ENCODE data around the gene TSC22D2. TPM values are rescaled to one million over a fixed set of nuclear protein-coding genes. Genes with fewer than 3 reads are reported as not detected.

The TSC22D2 gene
- total RNA-seq, 1 experiment from 2014 or later = 43.1 TPM

DNA sequence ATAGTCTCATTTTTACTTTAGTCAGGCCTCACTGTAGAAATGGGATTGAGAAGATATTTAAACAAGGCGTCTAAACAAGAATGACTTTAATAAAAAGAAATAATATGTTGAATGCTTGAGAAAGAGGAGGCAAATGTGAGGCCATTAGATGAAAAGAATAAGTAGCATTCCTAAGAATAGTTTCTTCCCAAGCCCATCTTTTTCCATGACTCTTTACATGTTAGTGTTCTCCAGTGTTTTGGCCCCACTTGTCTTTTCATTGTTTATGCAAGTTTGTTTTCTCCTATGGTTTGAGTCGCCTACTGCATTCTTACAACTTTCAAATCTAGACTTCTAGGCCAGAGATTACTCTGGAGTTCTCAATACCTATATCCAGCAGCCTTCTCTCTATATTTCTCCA lies 39.0 kb downstream of the TSC22D2 start:
- H3K36me3 ChIP-seq (ENCODE audit: control insufficient read depth, insufficient read depth, low read length) = no peaks in the 10 kb centered on the region
- POLR2A ChIA-PET = no interaction called here
- BruUV-seq (replicated peaks) = no TSS peak

DNA sequence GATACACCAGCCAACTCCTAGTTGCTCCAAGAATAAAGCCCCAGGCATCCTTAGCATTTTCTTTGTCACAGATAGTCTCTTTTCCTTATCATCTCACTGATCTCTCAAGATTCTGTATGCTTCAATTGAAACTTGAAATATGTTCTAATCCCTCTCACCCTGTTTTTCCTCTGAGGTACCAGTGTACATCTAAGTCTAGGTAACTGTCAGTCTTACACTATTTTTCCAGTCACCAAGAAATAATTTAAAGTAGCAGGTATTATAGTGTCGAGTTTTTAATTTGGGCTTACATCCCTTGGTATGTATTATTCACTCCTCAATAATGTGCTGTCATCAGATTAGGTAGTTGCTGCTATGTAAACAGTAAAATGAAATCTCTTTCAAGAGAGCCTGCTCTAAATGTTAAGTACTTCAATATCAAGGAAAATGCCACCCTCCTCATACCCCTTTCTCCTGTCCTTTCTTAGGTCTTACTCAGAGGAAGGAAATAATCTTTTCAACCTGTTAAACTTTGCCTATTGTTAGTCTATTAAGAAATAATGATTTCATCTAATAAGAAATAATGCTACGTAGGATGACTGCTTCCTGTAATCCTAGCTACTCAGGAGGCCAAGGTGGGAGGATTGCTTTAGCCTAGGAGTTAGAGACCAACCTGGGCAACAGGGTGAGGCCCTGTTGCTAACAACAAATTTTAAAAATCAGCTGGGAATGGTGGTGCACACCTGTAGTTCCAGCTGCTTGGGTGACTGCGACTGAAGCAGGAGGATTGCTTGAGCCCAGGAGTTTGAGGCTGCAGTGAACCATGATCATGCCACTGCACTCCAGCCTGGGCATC lies 39.8 kb downstream of the TSC22D2 start:
- TF ChIP-seq, protein P1, sequence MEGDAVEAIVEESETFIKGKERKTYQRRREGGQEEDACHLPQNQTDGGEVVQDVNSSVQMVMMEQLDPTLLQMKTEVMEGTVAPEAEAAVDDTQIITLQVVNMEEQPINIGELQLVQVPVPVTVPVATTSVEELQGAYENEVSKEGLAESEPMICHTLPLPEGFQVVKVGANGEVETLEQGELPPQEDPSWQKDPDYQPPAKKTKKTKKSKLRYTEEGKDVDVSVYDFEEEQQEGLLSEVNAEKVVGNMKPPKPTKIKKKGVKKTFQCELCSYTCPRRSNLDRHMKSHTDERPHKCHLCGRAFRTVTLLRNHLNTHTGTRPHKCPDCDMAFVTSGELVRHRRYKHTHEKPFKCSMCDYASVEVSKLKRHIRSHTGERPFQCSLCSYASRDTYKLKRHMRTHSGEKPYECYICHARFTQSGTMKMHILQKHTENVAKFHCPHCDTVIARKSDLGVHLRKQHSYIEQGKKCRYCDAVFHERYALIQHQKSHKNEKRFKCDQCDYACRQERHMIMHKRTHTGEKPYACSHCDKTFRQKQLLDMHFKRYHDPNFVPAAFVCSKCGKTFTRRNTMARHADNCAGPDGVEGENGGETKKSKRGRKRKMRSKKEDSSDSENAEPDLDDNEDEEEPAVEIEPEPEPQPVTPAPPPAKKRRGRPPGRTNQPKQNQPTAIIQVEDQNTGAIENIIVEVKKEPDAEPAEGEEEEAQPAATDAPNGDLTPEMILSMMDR (IDR thresholded peaks at IDR 0.05) = no peak
- no peak for TF ChIP-seq SIN3A (IDR thresholded peaks at IDR 0.05; ENCODE audit: borderline replicate concordance, insufficient read depth, low read depth, low read length)
- TF ChIP-seq, protein P2, sequence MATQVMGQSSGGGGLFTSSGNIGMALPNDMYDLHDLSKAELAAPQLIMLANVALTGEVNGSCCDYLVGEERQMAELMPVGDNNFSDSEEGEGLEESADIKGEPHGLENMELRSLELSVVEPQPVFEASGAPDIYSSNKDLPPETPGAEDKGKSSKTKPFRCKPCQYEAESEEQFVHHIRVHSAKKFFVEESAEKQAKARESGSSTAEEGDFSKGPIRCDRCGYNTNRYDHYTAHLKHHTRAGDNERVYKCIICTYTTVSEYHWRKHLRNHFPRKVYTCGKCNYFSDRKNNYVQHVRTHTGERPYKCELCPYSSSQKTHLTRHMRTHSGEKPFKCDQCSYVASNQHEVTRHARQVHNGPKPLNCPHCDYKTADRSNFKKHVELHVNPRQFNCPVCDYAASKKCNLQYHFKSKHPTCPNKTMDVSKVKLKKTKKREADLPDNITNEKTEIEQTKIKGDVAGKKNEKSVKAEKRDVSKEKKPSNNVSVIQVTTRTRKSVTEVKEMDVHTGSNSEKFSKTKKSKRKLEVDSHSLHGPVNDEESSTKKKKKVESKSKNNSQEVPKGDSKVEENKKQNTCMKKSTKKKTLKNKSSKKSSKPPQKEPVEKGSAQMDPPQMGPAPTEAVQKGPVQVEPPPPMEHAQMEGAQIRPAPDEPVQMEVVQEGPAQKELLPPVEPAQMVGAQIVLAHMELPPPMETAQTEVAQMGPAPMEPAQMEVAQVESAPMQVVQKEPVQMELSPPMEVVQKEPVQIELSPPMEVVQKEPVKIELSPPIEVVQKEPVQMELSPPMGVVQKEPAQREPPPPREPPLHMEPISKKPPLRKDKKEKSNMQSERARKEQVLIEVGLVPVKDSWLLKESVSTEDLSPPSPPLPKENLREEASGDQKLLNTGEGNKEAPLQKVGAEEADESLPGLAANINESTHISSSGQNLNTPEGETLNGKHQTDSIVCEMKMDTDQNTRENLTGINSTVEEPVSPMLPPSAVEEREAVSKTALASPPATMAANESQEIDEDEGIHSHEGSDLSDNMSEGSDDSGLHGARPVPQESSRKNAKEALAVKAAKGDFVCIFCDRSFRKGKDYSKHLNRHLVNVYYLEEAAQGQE (IDR thresholded peaks at IDR 0.05; ENCODE audit: insufficient read depth in 1 of 2, low read depth in 2 of 2, low read length in 1 of 2) = no peak
- no peak for TF ChIP-seq TCF7L2 (IDR thresholded peaks at IDR 0.05; ENCODE audit: low read depth, low read length)
- TF ChIP-seq POLR2AphosphoS5 (IDR thresholded peaks at IDR 0.05; ENCODE audit: low read depth, low read length) = no peak
- Histone ChIP-seq H3K4me1 (ENCODE audit: control insufficient read depth, insufficient read depth, low read length) (peaks cover 60% of the 10 kb centered on the region), H3K27me3 (ENCODE audit: control insufficient read depth, insufficient read depth, low read length) (no peaks in the 10 kb centered on the region), H3K36me3 (ENCODE audit: control insufficient read depth, insufficient read depth, low read length) (peaks cover 4% of the 10 kb centered on the region; the same call in 1 of the 2 replicates), H3K4me3 (ENCODE audit: low read depth in 2 of 2, low read length in 2 of 2) (no peak overlapping the region), H3K27ac (ENCODE audit: low read length) (peak overlapping the region; percentile 78), H3K9me3 (ENCODE audit: control insufficient read depth, insufficient read depth, low read depth, low read length) (no peaks in the 10 kb centered on the region)
- ChIA-PET CTCF (no interaction called here), POLR2A (no interaction called here)
- intact Hi-C loops (cut with micrococcal nuclease; ENCODE audit: unreplicated experiment) (loop anchor here (5.0 kb wide), 1 partner anchor 36 kb away; no protein-coding TSS in a partner anchor), in situ Hi-C loops (cut with HindIII; ENCODE audit: low pct_unique_long_range_greater_than_20kb, low sequenced_read_pairs) (no loop called here)
- ATAC-seq (peak; percentile 71), DNase-seq (ENCODE audit: low read depth, low spot score) (peak; percentile 38)
- no TSS peak for BruUV-seq (replicated peaks)

More for the DNA sequence above, 39.0 kb downstream of the TSC22D2 start:
- ATAC-seq (peak; percentile 5; the same call in 1 of the 2 replicates), DNase-seq (ENCODE audit: low read depth, low spot score) (no peak)
- Histone ChIP-seq H3K27me3 (ENCODE audit: control insufficient read depth, insufficient read depth, low read length) (no peaks in the 10 kb centered on the region), H3K27ac (ENCODE audit: low read length) (peak overlapping the region; percentile 78), H3K9me3 (ENCODE audit: control insufficient read depth, insufficient read depth, low read depth, low read length) (no peaks in the 10 kb centered on the region), H3K4me1 (ENCODE audit: control insufficient read depth, insufficient read depth, low read length) (peaks cover 63% of the 10 kb centered on the region), H3K4me3 (ENCODE audit: low read depth in 2 of 2, low read length in 2 of 2) (no peak overlapping the region)
- in situ Hi-C loops (cut with HindIII; ENCODE audit: low pct_unique_long_range_greater_than_20kb, low sequenced_read_pairs) (no loop called here), intact Hi-C loops (cut with micrococcal nuclease; ENCODE audit: unreplicated experiment) (loop anchor here (5.0 kb wide), 1 partner anchor 35 kb away; no protein-coding TSS in a partner anchor)
- CTCF ChIA-PET = no interaction called here
- TF ChIP-seq, protein P1 (IDR thresholded peaks at IDR 0.05) = no peak
- no peak for TF ChIP-seq POLR2AphosphoS5 (IDR thresholded peaks at IDR 0.05; ENCODE audit: low read depth, low read length)
- TF ChIP-seq, protein P2 (IDR thresholded peaks at IDR 0.05; ENCODE audit: insufficient read depth in 1 of 2, low read depth in 2 of 2, low read length in 1 of 2) = no peak
- TF ChIP-seq SIN3A (IDR thresholded peaks at IDR 0.05; ENCODE audit: borderline replicate concordance, insufficient read depth, low read depth, low read length) = no peak
- no peak for TF ChIP-seq TCF7L2 (IDR thresholded peaks at IDR 0.05; ENCODE audit: low read depth, low read length)
